HEK293 (cell line): ENCODE results near the gene FGR.

Source experiments
- CTCF ChIA-PET: fragments of 350-600 bp; formaldehyde crosslinking; extraction: SDS; loops from one replicate; lab custom pipeline; 2021; ENCODE audit warnings: antibody characterized with exemption; lab: Yijun Ruan, JAX
- POLR2A ChIA-PET: fragments of 300-600 bp; formaldehyde crosslinking; extraction: SDS; loops from one replicate; lab custom pipeline; 2020; ENCODE audit warnings: antibody characterized with exemption, inconsistent platforms; lab: Yijun Ruan, JAX
- H3K27ac ChIP-seq: fragments of 200-500 bp; sonication (Bioruptor generic); 2 replicates; pipeline ENCODE4 v1.5.1; 2014; ENCODE audit warnings: low read depth, low read length, control low read depth, inconsistent platforms; ENCODE audit errors: extremely low read depth
- H3K36me3 ChIP-seq, 2 experiments: fragments of 200-500 bp in 1 of 2; sonication (Bioruptor generic) in 1 of 2; 1 replicate in 1 of 2; 2 replicates in 1 of 2; pipeline ENCODE4 v1.5.1; 2014 to 2017; ENCODE audit warnings: inconsistent platforms in 2 of 2, low read length in 2 of 2; ENCODE audit not compliant: control insufficient read depth in 2 of 2, insufficient read depth in 1 of 2
- H3K4me1 ChIP-seq: fragments of 200-500 bp; sonication (Bioruptor generic); 2 replicates; pipeline ENCODE4 v1.5.1; 2014; ENCODE audit warnings: mild to moderate bottlenecking, low read length, inconsistent platforms; ENCODE audit not compliant: control insufficient read depth, insufficient read depth
- H3K4me3 ChIP-seq: 2 replicates; pipeline ENCODE4 v1.5.1; 2011; ENCODE audit warnings: low read depth, mild to moderate bottlenecking, control low read depth, low read length, moderate library complexity
- H3K9me3 ChIP-seq: fragments of 200-500 bp; sonication (Bioruptor generic); 2 replicates; pipeline ENCODE4 v1.5.1; 2014; ENCODE audit warnings: low read depth, low read length, inconsistent platforms; ENCODE audit not compliant: control insufficient read depth, insufficient read depth
- ATF2 ChIP-seq: fragments of 450-650 bp; formaldehyde crosslinking; IDR thresholded peaks from 2 replicates; pipeline ENCODE4 v1.5.1; 2016; ENCODE audit warnings: missing biosample characterization, missing genetic modification characterization, low read depth
- GLI2 ChIP-seq: fragments of 450-650 bp; formaldehyde crosslinking; IDR thresholded peaks from 2 replicates; pipeline ENCODE4; 2017; ENCODE audit warnings: missing biosample characterization, missing genetic modification characterization, low read depth, borderline replicate concordance
- KLF1 ChIP-seq: fragments of 450-650 bp; formaldehyde crosslinking; IDR thresholded peaks from 2 replicates; pipeline ENCODE4 v1.5.1; 2016; ENCODE audit warnings: missing biosample characterization, missing genetic modification characterization
- KLF10 ChIP-seq: fragments of 450-650 bp; IDR thresholded peaks from 2 replicates; pipeline ENCODE4 v1.5.1; 2018; ENCODE audit warnings: missing biosample characterization, mild to moderate bottlenecking, missing genetic modification characterization
- SCRT1 ChIP-seq: fragments of 450-650 bp; formaldehyde crosslinking; IDR thresholded peaks from 2 replicates; pipeline ENCODE4 v1.5.1; 2016; ENCODE audit warnings: missing biosample characterization, missing genetic modification characterization, borderline replicate concordance
- ZBTB49 ChIP-seq: fragments of 450-650 bp; formaldehyde crosslinking; IDR thresholded peaks from 2 replicates; pipeline ENCODE4 v1.5.1; 2016; ENCODE audit warnings: missing biosample characterization, missing genetic modification characterization, low read depth
- ZFHX2 ChIP-seq: fragments of 450-650 bp; formaldehyde crosslinking; conservative IDR thresholded peaks from 2 replicates; pipeline ENCODE4 v1.5.1; 2016; ENCODE audit warnings: missing biosample characterization, missing genetic modification characterization
- ZNF302 ChIP-seq: fragments of 450-650 bp; formaldehyde crosslinking; IDR thresholded peaks from 2 replicates; pipeline ENCODE4 v1.5.1; 2016; ENCODE audit warnings: missing biosample characterization, missing genetic modification characterization, low read depth
- ZNF623 ChIP-seq: fragments of 450-650 bp; formaldehyde crosslinking; IDR thresholded peaks from 2 replicates; pipeline ENCODE4 v1.5.1; 2016; ENCODE audit warnings: missing biosample characterization, missing genetic modification characterization
- ZNF692 ChIP-seq: fragments of 450-650 bp; formaldehyde crosslinking; IDR thresholded peaks from 2 replicates; pipeline ENCODE4 v1.5.1; 2016; ENCODE audit warnings: missing biosample characterization, missing genetic modification characterization
- TF ChIP-seq, protein P1 (sequence below): fragments of 450-650 bp; formaldehyde crosslinking; IDR thresholded peaks from 2 replicates; pipeline ENCODE4 v1.5.1; 2017; ENCODE audit warnings: missing biosample characterization, missing genetic modification characterization
- TF ChIP-seq, protein P2 (sequence below): fragments of 450-650 bp; formaldehyde crosslinking; IDR thresholded peaks from 2 replicates; pipeline ENCODE4 v1.5.1; 2016; ENCODE audit warnings: missing biosample characterization, missing genetic modification characterization, borderline replicate concordance
- TF ChIP-seq, protein P3 (sequence below): fragments of 450-650 bp; formaldehyde crosslinking; IDR thresholded peaks from 2 replicates; pipeline ENCODE4 v1.5.1; 2016; ENCODE audit warnings: missing biosample characterization, missing genetic modification characterization

The FGR gene

GRCh38 chr1:27684176-27684575 is 49.2 kb upstream of the FGR start:
- no peak overlapping the region for H3K4me3 ChIP-seq
- POLR2A ChIA-PET: no interaction called here
- H3K9me3 ChIP-seq: no peaks in the 10 kb centered on the region
- TF ChIP-seq ZNF302 (tag by site-specific recombination) (no peak), ZBTB49 (tag by site-specific recombination) (no peak), SCRT1 (tag by site-specific recombination) (no peak), ZNF692 (tag by site-specific recombination) (no peak), ATF2 (tag by site-specific recombination) (no peak), ZFHX2 (tag by site-specific recombination) (no peak), GLI2 (tag by site-specific recombination) (no peak), KLF10 (tag by site-specific recombination) (no peak), ZNF623 (no peak), KLF1 (tag by site-specific recombination) (no peak)
- TF ChIP-seq, protein P1, sequence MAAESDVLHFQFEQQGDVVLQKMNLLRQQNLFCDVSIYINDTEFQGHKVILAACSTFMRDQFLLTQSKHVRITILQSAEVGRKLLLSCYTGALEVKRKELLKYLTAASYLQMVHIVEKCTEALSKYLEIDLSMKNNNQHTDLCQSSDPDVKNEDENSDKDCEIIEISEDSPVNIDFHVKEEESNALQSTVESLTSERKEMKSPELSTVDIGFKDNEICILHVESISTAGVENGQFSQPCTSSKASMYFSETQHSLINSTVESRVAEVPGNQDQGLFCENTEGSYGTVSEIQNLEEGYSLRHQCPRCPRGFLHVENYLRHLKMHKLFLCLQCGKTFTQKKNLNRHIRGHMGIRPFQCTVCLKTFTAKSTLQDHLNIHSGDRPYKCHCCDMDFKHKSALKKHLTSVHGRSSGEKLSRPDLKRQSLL: no peak
- TF ChIP-seq, protein P2, sequence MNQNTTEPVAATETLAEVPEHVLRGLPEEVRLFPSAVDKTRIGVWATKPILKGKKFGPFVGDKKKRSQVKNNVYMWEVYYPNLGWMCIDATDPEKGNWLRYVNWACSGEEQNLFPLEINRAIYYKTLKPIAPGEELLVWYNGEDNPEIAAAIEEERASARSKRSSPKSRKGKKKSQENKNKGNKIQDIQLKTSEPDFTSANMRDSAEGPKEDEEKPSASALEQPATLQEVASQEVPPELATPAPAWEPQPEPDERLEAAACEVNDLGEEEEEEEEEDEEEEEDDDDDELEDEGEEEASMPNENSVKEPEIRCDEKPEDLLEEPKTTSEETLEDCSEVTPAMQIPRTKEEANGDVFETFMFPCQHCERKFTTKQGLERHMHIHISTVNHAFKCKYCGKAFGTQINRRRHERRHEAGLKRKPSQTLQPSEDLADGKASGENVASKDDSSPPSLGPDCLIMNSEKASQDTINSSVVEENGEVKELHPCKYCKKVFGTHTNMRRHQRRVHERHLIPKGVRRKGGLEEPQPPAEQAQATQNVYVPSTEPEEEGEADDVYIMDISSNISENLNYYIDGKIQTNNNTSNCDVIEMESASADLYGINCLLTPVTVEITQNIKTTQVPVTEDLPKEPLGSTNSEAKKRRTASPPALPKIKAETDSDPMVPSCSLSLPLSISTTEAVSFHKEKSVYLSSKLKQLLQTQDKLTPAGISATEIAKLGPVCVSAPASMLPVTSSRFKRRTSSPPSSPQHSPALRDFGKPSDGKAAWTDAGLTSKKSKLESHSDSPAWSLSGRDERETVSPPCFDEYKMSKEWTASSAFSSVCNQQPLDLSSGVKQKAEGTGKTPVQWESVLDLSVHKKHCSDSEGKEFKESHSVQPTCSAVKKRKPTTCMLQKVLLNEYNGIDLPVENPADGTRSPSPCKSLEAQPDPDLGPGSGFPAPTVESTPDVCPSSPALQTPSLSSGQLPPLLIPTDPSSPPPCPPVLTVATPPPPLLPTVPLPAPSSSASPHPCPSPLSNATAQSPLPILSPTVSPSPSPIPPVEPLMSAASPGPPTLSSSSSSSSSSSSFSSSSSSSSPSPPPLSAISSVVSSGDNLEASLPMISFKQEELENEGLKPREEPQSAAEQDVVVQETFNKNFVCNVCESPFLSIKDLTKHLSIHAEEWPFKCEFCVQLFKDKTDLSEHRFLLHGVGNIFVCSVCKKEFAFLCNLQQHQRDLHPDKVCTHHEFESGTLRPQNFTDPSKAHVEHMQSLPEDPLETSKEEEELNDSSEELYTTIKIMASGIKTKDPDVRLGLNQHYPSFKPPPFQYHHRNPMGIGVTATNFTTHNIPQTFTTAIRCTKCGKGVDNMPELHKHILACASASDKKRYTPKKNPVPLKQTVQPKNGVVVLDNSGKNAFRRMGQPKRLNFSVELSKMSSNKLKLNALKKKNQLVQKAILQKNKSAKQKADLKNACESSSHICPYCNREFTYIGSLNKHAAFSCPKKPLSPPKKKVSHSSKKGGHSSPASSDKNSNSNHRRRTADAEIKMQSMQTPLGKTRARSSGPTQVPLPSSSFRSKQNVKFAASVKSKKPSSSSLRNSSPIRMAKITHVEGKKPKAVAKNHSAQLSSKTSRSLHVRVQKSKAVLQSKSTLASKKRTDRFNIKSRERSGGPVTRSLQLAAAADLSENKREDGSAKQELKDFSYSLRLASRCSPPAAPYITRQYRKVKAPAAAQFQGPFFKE (tag by site-specific recombination): no peak
- TF ChIP-seq, protein P3, sequence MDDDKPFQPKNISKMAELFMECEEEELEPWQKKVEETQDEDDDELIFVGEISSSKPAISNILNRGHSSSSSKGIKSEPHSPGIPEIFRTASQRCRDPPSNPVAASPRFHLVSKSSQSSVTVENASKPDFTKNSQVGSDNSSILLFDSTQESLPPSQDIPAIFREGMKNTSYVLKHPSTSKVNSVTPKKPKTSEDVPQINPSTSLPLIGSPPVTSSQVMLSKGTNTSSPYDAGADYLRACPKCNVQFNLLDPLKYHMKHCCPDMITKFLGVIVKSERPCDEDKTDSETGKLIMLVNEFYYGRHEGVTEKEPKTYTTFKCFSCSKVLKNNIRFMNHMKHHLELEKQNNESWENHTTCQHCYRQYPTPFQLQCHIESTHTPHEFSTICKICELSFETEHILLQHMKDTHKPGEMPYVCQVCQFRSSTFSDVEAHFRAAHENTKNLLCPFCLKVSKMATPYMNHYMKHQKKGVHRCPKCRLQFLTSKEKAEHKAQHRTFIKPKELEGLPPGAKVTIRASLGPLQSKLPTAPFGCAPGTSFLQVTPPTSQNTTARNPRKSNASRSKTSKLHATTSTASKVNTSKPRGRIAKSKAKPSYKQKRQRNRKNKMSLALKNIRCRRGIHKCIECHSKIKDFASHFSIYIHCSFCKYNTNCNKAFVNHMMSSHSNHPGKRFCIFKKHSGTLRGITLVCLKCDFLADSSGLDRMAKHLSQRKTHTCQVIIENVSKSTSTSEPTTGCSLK (tag by site-specific recombination): no peak
- CTCF ChIA-PET: interaction anchor here (0.6 kb wide), 1 partner anchor 406 kb away, joined by 4 read pairs; no protein-coding TSS in a partner anchor
- no peaks in the 10 kb centered on the region for H3K4me1 ChIP-seq
- no peak overlapping the region for H3K27ac ChIP-seq
- H3K36me3 ChIP-seq: no peaks in the 10 kb centered on the region
